Measurements from ENCODE around the gene KDM8.
"Not testable (repeated sequence)": the region's sequence is repeated elsewhere in the genome, so short reads cannot be mapped to it uniquely, and the experiment has no call there.

Gene KDM8

DNA sequence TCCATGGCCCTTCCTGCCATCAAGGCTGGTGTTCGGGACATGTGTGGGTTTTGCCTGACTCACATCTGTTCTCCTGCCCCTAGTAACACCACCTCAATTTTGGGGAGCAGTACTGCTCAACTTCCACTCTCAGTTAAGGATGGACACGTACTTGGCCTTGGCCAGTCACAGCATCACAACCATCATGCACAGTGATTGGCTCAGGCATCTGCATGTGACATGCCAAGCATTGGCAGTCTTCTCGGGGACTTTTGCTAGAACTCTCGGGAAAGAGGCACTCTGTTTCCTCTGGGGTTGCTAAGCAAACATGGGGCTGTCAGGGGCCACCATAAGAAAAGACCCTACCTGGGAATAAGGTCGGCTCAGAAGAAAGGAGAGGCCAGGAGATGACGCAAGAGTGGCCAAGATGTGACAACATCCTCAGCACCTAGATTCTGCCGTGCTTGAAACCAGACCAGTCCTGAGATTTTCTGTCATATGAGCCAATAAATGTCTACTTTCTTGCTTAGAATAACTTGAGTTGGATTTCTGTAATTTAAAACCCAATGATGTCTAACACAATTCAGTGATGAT lies 11.9 kb upstream of the KDM8 start:
- no peak for DNase-seq

- DNase-seq = no peak
Observed at GRCh38 chr16:27193300-27193990, 9.9 kb upstream of the KDM8 start.

GRCh38 chr16:27195076-27195741 lies 8.1 kb upstream of the KDM8 start:
- no peak for DNase-seq

DNA sequence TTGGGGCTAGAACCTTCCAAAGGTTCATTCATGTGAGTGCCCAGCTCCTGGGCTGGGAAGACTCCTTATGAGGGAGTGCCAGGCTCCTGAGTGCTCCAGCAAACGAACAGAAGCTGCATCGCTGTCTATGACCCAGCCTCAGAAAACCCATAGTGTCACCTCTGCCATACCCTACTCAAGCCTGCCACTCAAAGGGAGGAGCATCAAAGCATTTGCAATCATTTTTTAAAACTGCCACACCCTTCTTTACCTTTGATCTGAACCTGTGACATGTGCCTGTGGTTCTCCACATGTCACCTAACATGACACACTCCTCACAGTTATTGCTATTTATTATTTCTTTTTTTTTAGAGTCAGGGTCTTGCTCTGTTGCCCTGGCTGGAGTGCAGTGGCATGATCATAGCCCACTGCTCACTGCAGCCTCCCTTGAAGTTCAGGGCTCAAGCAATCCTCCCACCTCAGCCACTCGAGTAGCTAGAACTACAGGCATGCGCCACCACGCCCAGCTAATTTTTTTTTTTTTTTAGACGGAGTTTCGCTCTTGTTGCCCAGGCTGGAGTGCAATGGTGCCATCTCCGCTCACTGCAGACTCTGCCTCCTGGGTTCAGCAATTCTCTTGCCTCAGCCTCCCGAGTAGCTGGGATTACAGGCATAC lies 7.3 kb upstream of the KDM8 start:
- peak in 1 of 4 experiments; percentile 26 for DNase-seq

DNA sequence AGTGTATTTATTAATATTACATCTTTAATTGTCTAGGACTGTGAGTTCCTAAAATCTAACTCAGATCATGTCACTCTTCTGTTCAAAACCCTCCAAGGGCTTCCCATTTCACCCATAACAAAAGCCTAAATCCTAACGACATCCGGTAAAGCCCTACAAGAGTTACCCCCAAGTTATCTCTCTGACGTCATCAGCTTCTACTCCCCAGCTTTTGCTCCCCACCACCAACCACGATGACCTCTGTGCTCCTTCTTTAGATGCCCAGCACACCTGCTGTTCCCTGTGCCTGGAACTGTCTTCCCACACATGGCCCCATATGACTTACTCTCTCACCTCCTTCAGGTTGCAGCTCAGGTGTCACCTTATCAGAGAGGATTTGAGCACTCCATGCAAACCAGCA lies 6.3 kb upstream of the KDM8 start:
- DNase-seq = no peak

DNA sequence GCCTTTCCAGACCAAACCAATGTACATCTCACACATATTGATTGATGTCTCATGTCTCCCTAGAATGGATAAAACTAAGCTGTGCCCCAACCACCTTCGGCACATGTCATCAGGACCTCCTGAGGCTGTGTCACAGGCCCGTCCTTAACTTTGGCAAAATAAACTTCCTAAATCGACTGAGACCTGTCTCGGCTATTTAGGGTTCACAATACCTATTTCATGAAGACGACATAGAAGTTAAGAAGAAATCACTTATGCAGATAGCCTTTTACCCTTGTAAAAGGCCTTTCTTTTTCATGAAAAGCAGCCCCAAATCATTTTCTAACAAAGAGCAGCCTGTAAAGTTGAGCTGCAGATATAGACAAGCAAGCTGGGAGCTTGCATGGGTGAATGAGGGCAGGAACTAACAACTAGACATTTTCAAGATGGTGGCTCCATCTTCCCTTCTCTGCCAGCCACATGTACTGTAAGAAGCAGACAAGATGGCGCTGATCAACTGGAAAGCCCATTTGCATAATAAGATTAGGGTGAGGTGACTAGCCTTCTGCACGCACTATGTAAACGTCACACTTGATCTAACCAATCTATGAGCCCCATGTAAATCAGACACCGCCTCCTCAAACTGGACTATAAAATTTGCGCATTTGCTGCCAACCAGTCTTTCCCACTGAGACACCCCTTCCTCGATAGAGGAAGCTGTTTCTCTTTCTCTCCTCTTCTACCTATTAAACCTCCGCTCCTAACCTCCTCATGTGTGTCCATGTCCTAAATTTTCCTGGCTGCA lies 4.7 kb upstream of the KDM8 start:
- no peak for DNase-seq

DNA sequence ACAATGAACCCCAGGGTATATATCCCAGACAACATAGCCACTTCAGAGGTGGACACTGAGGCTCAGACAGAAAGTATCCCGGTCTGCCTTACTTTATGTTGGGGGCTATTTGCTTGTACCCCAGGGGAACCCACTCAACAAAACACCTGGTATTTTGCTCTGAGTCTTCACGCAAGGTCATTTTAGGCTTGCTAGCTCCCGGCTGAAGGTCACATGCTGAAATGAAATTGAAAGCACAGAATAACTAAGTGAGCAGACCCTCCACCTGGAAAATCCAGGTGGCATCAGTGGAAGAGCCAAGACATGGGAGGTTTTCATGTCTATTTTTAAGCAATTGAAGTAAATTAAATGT lies 4.1 kb upstream of the KDM8 start:
- no peak for DNase-seq

GRCh38 chr16:27199736-27200135 lies 3.6 kb upstream of the KDM8 start:
- DNase-seq = no peak

- DNase-seq = not testable (repeated sequence)
Observed at GRCh38 chr16:27200914-27201313, 2.4 kb upstream of the KDM8 start.

DNA sequence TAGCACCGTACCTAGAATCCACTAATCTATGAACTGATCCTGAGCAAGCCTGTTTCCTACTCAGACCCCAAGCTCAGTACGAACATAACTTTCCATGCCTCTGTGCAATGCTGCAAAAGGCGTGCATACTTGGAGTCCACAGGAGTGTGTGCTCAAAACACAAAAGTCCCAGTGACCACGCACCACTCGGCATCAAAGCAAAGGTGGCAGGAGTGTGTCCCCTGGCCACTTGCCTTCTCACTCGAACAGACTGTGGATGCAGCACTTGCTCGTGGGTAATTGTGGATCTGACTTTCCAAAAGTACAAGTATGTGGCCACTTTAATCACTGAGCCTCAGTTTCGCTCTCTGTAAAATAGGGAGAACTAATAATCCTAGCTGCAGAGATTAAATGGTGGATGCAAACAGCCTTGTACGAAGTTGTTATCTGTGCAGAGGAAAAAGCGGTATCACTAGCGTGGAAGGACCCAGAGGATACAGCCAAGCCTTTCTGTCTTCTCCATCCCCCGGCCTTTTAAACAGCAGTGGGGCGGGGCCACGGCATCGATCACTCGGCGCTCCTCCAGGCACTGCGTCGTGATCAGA lies 311 bp upstream of the KDM8 start:
- peak in 1 of 4 experiments; percentile 92 for DNase-seq

GRCh38 chr16:27204312-27204915 lies 1.1 kb downstream of the KDM8 start:
- no peak for DNase-seq

- DNase-seq = no peak
Observed at GRCh38 chr16:27205423-27206065, 2.2 kb downstream of the KDM8 start.

GRCh38 chr16:27207121-27207520 lies 3.8 kb downstream of the KDM8 start:
- DNase-seq = not testable (repeated sequence)

DNA sequence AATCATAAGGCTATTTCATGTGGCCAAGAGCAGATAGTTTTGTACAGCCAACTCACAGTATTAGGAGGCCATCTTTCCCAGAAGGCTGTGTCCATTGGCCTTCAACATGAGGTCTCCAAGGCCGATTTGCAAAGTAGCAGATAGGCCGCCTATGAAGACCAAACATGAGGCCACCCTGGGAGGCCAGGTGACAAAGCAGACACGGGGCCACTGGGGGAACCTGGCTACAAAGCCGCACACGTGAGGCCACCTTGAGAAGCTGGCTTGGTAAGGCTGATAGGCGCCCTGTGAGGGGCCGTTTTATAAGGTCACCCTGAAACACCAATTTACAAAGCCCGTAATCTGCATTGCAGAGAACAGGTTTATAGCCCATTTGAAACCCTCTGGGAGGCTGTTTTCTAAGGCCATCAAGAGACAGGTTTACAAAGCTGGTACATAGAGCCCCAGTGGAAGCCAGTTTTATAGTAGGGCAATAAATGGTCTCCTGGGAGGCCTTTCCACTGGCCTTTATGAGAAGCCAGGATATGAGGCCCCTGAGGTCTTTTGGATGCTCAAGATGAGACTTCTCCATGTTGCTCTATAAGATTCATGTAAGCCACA lies 4.9 kb downstream of the KDM8 start:
- DNase-seq = no peak

- no peak for DNase-seq
Observed at GRCh38 chr16:27208796-27209195, 5.5 kb downstream of the KDM8 start.

DNA sequence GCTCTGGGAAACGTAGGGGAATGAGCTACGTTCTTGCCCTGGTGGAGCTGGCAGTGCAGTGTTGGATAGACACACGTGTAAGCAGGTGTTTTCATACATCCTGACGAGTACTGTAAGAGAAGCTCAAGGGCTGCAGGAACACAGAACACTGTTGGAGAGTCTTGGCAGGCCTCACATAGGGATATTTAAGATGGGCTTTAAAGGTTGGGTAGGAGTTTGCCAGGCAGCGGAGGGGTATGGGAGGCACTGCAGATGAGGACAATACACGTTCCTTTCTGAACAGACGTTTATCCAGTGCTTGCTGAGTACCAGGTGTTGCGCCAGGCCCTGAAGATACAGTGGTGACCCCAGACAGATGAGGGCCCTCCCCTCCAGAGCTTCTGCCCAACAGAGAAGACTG lies 6.3 kb downstream of the KDM8 start:
- no peak for DNase-seq

- no peak for DNase-seq
Observed at GRCh38 chr16:27210174-27210573, 6.8 kb downstream of the KDM8 start.

GRCh38 chr16:27211026-27211425 lies 7.7 kb downstream of the KDM8 start:
- DNase-seq = no peak

- no peak for DNase-seq
Observed at GRCh38 chr16:27214084-27214961, 11.0 kb downstream of the KDM8 start.

DNA sequence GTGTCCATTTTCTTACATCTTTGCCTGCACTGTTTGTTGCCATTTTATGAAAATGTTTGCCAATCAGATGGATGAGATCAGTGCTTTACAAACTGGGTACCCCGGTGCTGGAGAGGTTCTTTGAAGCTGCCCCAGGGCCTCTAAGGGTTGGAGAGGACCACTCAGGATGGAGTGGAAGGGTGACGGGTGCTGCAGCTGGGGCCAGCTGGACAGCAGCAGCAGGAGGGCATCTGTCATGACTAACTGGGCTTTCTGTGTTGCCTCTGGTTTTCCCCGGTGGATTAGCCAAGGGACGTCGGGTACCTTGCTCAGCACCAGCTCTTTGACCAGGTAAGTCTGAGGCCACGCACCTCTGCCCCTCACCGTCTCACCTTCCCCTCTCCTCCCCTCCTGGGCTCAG lies 12.3 kb downstream of the KDM8 start:
- no peak for DNase-seq
